GM12801 (cell line): ENCODE data around the gene NAV2.

ENCODE experiments used
- CTCF ChIP-seq: IDR thresholded peaks from one replicate; pipeline ENCODE4 v1.5.1; 2011; ENCODE audit warnings: control low read depth; ENCODE audit not compliant: insufficient read length; ENCODE audit errors: extremely low read depth

The NAV2 gene

GRCh38 chr11:19730373-19730772 is 17.7 kb downstream of the NAV2 start:
- no peak for TF ChIP-seq CTCF

DNA sequence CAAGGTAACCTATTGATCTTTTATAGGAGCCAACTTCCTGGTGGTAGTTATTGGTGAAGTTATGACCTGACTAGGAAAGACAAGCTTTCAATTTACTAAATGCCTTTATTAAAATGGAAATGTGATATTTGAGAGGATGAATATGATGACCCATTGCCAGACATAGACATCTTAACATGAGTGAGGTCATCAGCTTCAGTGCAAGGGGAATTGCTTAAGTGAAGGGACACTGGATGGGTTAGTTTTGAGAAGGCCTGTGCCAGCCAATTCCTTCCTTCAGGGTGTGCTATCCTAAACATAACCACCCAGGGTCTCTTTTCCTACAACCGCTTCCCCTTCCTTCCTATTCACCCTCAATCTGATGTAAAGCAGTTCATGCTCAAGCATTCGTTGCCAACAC is 21.5 kb downstream of the NAV2 start:
- no peak for TF ChIP-seq CTCF

- no peak for TF ChIP-seq CTCF
Measured at GRCh38 chr11:19735157-19735908, 22.7 kb downstream of the NAV2 start.

DNA sequence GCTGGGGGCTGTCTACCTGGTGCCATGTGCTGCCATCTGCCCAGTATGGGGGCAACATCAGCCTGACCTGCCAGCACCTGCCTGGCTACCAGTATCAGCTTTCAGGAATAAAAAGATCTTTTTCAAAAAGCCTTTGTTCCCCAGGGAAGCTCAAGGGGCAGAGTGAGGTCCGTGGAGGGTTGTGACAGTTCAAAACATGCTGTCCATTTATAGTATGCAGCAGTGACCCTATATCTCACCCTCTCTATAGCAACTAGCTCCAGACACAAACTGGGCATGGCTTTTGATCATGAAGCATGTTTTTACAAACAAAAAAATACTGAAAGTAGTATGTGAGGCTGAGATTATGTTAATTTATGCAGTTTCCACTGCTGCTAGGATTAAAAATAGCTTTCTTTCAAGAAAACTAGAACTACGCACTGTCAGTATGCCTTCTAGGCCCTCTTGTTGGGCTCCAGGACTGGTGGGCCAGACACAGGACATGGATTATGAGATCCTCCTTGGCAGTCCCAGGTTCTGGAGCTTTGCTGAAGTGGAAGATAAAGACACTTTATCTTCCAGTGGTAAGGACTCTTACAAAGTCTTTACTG is 23.4 kb downstream of the NAV2 start:
- no peak for TF ChIP-seq CTCF

DNA sequence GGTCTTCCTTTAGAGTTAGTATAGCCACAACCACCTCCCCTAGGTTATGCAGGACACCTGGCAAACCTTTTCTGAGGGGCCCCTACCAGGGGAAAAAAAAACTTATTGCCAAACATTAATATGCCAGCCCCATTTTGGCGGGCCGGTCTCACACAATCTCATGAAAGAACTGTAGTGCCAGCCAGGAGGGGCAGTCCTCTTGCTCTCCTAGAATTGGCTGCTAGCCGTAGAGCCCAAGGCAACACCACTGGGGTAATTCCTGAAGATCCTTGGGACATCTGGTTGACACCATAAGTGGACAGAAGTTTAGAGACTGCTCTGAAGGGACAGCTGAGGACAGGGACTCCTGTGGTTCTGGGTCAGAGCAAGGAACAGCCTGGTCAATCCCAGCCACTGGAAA is 24.2 kb downstream of the NAV2 start:
- TF ChIP-seq CTCF = no peak

- no peak for TF ChIP-seq CTCF
Measured at GRCh38 chr11:19737575-19737974, 24.9 kb downstream of the NAV2 start.

- no peak for TF ChIP-seq CTCF
Measured at GRCh38 chr11:19738124-19738523, 25.5 kb downstream of the NAV2 start.
